ENCODE data around the gene RHOF. TPM values are rescaled to one million over a fixed set of nuclear protein-coding genes. Genes with fewer than 3 reads are reported as not detected.

RHOF gene
- total RNA-seq, 4 donors from 2014 or later: 5.1 to 27.6 (median 13.1) TPM

GRCh38 chr12:121774968-121775474 is 18.5 kb downstream of the RHOF start:
- no peak for TF ChIP-seq POLR2A (IDR thresholded peaks at IDR 0.05)
- no peak for TF ChIP-seq CTCF (IDR thresholded peaks at IDR 0.05)
- intact Hi-C loops (cut with DNase I; ENCODE audit: low total_unique reads): loop anchor here (5.0 kb wide), 1 partner anchor 78 kb away; no protein-coding TSS in a partner anchor
- Histone ChIP-seq H3K27ac (no peak overlapping the region), H3K4me3 (no peak overlapping the region), H3K27me3 (no peaks in the 10 kb centered on the region), H3K4me1 (no peaks in the 10 kb centered on the region), H3K9me3 (no peaks in the 10 kb centered on the region), H3K36me3 (no peaks in the 10 kb centered on the region)
- no peak for DNase-seq

GRCh38 chr12:121773011-121773777 is 20.3 kb downstream of the RHOF start:
- TF ChIP-seq POLR2A (IDR thresholded peaks at IDR 0.05) (no peak), CTCF (IDR thresholded peaks at IDR 0.05) (peak; percentile 76 to 88 (median 84))
- no peaks in the 10 kb centered on the region for H3K4me1 ChIP-seq

GRCh38 chr12:121770813-121771625 is 22.5 kb downstream of the RHOF start:
- no peaks in the 10 kb centered on the region for H3K36me3 ChIP-seq
- TF ChIP-seq CTCF (IDR thresholded peaks at IDR 0.05) (no peak), POLR2A (IDR thresholded peaks at IDR 0.05) (no peak)
- no peaks in the 10 kb centered on the region for H3K27me3 ChIP-seq
- intact Hi-C loops (cut with DNase I; ENCODE audit: low total_unique reads): no loop called here
- H3K4me3 ChIP-seq: no peak overlapping the region
- no peak overlapping the region for H3K27ac ChIP-seq
- H3K9me3 ChIP-seq: no peaks in the 10 kb centered on the region
- H3K4me1 ChIP-seq: peaks cover 4 to 6% of the 10 kb centered on the region in 2 donors
- no peak for DNase-seq

More at GRCh38 chr12:121773011-121773777, 20.3 kb downstream of the RHOF start:
- peak overlapping the region in 1 of 2 donors; percentile 49 for H3K27ac ChIP-seq
- no peaks in the 10 kb centered on the region for H3K36me3 ChIP-seq
- H3K9me3 ChIP-seq: no peaks in the 10 kb centered on the region
- no peaks in the 10 kb centered on the region for H3K27me3 ChIP-seq
- peak; percentile 59 to 68 for DNase-seq
- intact Hi-C loops (cut with DNase I; ENCODE audit: low total_unique reads): no loop called here
- no peak overlapping the region for H3K4me3 ChIP-seq

GRCh38 chr12:121770388-121770787 is 23.1 kb downstream of the RHOF start:
- H3K36me3 ChIP-seq: no peaks in the 10 kb centered on the region
- peaks cover 6 to 9% of the 10 kb centered on the region in 2 donors for H3K4me1 ChIP-seq
- TF ChIP-seq POLR2A (IDR thresholded peaks at IDR 0.05): no peak
- TF ChIP-seq CTCF (IDR thresholded peaks at IDR 0.05): no peak
- H3K27me3 ChIP-seq: no peaks in the 10 kb centered on the region
- intact Hi-C loops (cut with DNase I; ENCODE audit: low total_unique reads): no loop called here
- no peaks in the 10 kb centered on the region for H3K9me3 ChIP-seq
- DNase-seq: no peak
- H3K27ac ChIP-seq: no peak overlapping the region
- H3K4me3 ChIP-seq: no peak overlapping the region
